ENCODE data around the gene SH3BGR.

- TF ChIP-seq CTCF (IDR thresholded peaks at IDR 0.05; ENCODE audit: low read depth, low read length) = no peak
- no peak for TF ChIP-seq EZH2phosphoT487 (IDR thresholded peaks at IDR 0.05; ENCODE audit: low read depth)
Measured at GRCh38 chr21:39564200-39564599, 112.4 kb downstream of the SH3BGR start.
